Testis (tissue), 3 donors: ENCODE data around the gene MPZL2. TPM values are rescaled to one million over a fixed set of nuclear protein-coding genes. Genes with fewer than 3 reads are reported as not detected.

Experiments used
- DNase-seq: peaks from one replicate; pipeline ENCODE4 v3.0.0-alpha.2; 2019
- H3K27ac ChIP-seq, 2 donors: fragments of 200-600 bp; sonication (generic); one replicate each; pipeline ENCODE4 v1.5.1; 2019
- H3K27me3 ChIP-seq: fragments of 200-600 bp; sonication (generic); one replicate; pipeline ENCODE4 v1.5.1; 2019
- H3K36me3 ChIP-seq: fragments of 200-600 bp; sonication (generic); one replicate; pipeline ENCODE4 v1.5.1; 2017; ENCODE audit warnings: low read depth; ENCODE audit errors: missing control alignments
- H3K4me1 ChIP-seq: fragments of 200-600 bp; sonication (generic); one replicate; pipeline ENCODE4 v1.5.1; 2019
- H3K4me3 ChIP-seq, 2 donors: fragments of 200-600 bp; sonication (generic); one replicate each; pipeline ENCODE4 v1.5.1; 2017 to 2019
- H3K9me3 ChIP-seq: fragments of 200-600 bp; sonication (generic); one replicate; pipeline ENCODE4 v1.5.1; 2017
- POLR2A ChIP-seq: fragments of 450-650 bp; IDR thresholded peaks from one replicate; pipeline ENCODE4 v1.6.1; 2017; ENCODE audit warnings: antibody characterized with exemption, mild to moderate bottlenecking, moderate library complexity
- WGBS, 2 donors: methylation state at CpG; one replicate each; pipeline ENCODE4 v1.1.5; 2018; 5-methylcytosine and 5-hydroxymethylcytosine counted together
- intact Hi-C: fragments of 100-400 bp; cut with DNase I; formaldehyde crosslinking; loops from one replicate; pipeline ENCODE4 v1.15.1; 2023; ENCODE audit warnings: low total_unique reads
- polyA plus RNA-seq: library from polyadenylated mRNA; stranded (reverse); fragments of 350-450 nt; fragmentation: Illumina TruSeq; extraction: RNeasy Lipid Tissue Mini Kit (QIAGEN cat#74804); gene quantifications from one replicate; pipeline ENCODE4 v1.2.3, GENCODE V29; 2014; ENCODE audit warnings: low read depth, low replicate concordance; ENCODE audit not compliant: insufficient read depth
- total RNA-seq, 2 donors: library from RNA; depleted of rRNA; stranded (reverse); fragments of >200 nt; gene quantifications; one replicate each; pipeline ENCODE4 v1.2.3, GENCODE V29; 2016
- TF ChIP-seq, protein P1 (sequence below), 3 experiments: fragments of 450-650 bp in 2 of 3; fragments of 200-600 bp in 1 of 3; sonication (generic) in 1 of 3; IDR thresholded peaks; one replicate each; pipeline ENCODE4 v1.5.1; 2016 to 2019; ENCODE audit warnings: antibody characterized with exemption in 3 of 3, mild to moderate bottlenecking in 2 of 3, moderate library complexity in 1 of 3

MPZL2 gene
- total and polyA plus RNA-seq, 3 donors from 2014 or later: 1.7 to 4.2 (median 3.0) TPM

DNA sequence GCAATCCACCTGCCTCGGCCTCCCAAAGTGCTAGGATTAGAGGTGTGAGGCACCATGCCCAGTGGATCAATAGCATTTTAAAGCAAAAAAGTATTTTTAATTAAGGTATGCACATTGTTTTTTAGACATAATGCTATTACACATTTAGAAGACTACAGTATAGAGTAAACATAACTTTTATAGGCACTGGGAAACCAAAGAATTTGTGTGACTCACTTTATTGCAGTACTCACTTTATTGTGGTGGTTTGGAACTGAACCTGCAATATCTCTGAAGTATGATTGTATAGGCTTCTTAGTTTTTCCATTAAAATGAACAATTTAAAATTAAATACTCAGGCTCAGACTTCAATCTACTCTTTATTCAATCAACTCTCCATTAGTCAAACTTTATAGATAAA, 22.9 kb upstream of the MPZL2 start:
- H3K27ac ChIP-seq: no peak overlapping the region
- no peaks in the 10 kb centered on the region for H3K4me1 ChIP-seq
- TF ChIP-seq, protein P1, sequence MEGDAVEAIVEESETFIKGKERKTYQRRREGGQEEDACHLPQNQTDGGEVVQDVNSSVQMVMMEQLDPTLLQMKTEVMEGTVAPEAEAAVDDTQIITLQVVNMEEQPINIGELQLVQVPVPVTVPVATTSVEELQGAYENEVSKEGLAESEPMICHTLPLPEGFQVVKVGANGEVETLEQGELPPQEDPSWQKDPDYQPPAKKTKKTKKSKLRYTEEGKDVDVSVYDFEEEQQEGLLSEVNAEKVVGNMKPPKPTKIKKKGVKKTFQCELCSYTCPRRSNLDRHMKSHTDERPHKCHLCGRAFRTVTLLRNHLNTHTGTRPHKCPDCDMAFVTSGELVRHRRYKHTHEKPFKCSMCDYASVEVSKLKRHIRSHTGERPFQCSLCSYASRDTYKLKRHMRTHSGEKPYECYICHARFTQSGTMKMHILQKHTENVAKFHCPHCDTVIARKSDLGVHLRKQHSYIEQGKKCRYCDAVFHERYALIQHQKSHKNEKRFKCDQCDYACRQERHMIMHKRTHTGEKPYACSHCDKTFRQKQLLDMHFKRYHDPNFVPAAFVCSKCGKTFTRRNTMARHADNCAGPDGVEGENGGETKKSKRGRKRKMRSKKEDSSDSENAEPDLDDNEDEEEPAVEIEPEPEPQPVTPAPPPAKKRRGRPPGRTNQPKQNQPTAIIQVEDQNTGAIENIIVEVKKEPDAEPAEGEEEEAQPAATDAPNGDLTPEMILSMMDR (IDR thresholded peaks at IDR 0.05): no peak
- no peak for TF ChIP-seq POLR2A
- H3K27me3 ChIP-seq: no peaks in the 10 kb centered on the region
- no peak overlapping the region for H3K4me3 ChIP-seq
- no peak for DNase-seq
- H3K36me3 ChIP-seq: no peaks in the 10 kb centered on the region
- no peaks in the 10 kb centered on the region for H3K9me3 ChIP-seq
- intact Hi-C loops: no loop called here
- 47 to 95% methylated on average over 1 of the region's 1 CpG for WGBS, 2 donors

DNA sequence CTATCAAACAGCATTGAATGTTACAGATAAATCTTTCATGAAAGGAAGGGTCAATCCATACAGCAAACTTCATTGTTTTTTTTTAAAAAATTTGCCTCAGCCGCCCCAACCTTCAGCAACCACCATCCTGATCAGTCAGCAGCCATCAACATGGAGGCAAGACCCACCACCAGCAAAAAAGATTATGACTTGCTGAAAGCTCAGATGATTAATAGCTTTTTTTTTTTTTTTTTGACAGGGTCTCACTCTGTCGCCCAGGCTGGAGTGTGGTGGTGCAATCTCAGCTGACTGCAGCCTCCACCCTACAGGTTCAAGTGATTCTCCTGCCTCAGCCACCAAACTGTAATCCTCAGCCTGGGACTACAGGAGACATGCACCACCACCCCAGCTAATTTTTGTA, 22.4 kb upstream of the MPZL2 start:
- Histone ChIP-seq H3K27me3 (no peaks in the 10 kb centered on the region), H3K36me3 (no peaks in the 10 kb centered on the region), H3K9me3 (no peaks in the 10 kb centered on the region), H3K4me1 (no peaks in the 10 kb centered on the region), H3K4me3 (no peak overlapping the region), H3K27ac (no peak overlapping the region)
- intact Hi-C loops: no loop called here
- 80 to 86% methylated on average over 2 of the region's 2 CpGs for WGBS, 2 donors
- no peak for DNase-seq
- no peak for TF ChIP-seq POLR2A
- TF ChIP-seq, protein P1 (IDR thresholded peaks at IDR 0.05): no peak

DNA sequence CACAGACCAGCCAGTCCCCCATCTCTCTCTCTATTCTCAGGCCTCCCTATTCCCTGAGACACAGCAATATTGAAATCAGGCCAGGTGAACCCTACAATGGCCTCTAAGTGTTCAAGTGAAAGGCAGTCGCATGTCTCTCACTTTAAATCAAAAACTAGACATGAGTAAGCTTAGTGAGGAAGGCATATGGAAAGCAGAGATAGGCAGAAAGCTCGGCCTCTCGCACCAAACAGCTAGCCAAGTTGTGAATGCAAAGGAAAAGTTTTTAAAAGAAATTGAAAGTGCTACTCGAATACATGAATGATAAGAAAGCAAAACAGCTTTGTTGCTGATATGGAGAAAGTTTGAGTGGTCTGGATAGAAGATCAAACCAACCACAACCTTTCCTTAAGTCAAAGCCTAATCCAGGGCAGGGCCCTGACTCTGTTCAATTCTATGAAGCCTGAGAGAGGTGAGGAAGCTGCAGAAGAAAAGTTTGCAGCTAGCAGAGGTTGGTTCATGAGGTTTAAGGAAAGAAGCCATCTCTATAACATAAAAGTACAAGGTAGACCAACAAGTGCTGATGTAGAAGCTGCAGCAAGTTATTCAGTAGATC, 19.8 kb upstream of the MPZL2 start:
- Histone ChIP-seq H3K27ac (no peak overlapping the region), H3K4me3 (no peak overlapping the region), H3K4me1 (no peaks in the 10 kb centered on the region), H3K9me3 (no peaks in the 10 kb centered on the region), H3K36me3 (no peaks in the 10 kb centered on the region), H3K27me3 (no peaks in the 10 kb centered on the region)
- no peak for DNase-seq
- 67 to 73% methylated on average over 4 of the region's 4 CpGs for WGBS, 2 donors
- intact Hi-C loops: no loop called here
- TF ChIP-seq, protein P1 (IDR thresholded peaks at IDR 0.05): no peak
- no peak for TF ChIP-seq POLR2A

DNA sequence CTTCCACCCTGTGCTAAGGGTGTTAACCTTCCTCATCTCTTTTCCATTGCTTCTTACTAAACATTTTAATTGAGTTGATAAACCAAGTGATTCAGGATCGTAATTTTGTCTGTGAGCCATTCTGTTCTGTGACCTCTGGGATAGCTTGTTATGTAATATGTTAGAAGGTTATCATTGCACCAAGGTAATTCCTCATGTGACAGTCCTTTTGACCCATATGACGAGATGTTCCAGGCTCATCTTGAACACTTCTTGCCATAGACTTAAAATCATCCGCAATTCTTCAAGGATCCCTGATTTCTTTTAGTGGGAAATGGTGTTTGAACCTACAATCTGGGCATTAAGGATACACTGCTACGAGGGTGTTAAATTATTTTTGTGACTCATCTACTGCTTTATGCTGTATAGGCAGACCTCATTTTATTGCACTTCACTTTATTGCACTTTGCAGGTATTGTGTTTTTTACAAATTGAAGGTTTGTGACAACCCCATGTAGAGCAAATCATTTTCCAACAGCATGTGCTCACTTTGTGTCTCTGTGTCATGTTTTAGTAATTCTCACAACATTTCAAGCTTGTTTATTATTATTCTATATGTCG, 19.0 kb upstream of the MPZL2 start:
- intact Hi-C loops: no loop called here
- Histone ChIP-seq H3K4me3 (no peak overlapping the region), H3K4me1 (no peaks in the 10 kb centered on the region), H3K9me3 (no peaks in the 10 kb centered on the region), H3K27me3 (no peaks in the 10 kb centered on the region), H3K36me3 (no peaks in the 10 kb centered on the region), H3K27ac (no peak overlapping the region)
- DNase-seq: no peak
- no peak for TF ChIP-seq POLR2A
- TF ChIP-seq, protein P1 (IDR thresholded peaks at IDR 0.05): no peak
- WGBS, 2 donors: 77 to 81% methylated on average over 5 of the region's 5 CpGs

DNA sequence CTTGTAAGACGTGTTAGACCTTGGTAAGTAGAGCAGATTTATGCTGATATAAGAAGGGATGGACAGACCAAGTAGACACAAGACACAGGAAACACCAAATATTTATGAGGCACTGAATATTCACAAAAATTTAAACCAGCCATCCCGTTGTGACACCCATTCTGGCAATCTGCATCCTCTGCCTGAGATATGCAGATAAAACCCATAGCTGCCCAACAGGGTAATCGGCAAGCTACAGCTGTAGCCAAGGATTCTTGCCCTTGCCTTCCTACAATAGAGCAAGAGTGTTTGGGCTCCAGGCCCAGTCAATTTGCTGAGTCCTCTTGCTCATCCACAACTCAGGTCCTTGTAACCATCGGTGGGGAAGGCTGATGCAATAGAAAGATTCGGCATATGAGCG, 18.5 kb upstream of the MPZL2 start:
- no peaks in the 10 kb centered on the region for H3K36me3 ChIP-seq
- intact Hi-C loops: no loop called here
- H3K9me3 ChIP-seq: no peaks in the 10 kb centered on the region
- H3K27ac ChIP-seq: no peak overlapping the region
- no peaks in the 10 kb centered on the region for H3K27me3 ChIP-seq
- no peak for DNase-seq
- H3K4me3 ChIP-seq: no peak overlapping the region
- no peaks in the 10 kb centered on the region for H3K4me1 ChIP-seq
- no peak for TF ChIP-seq POLR2A
- TF ChIP-seq, protein P1 (IDR thresholded peaks at IDR 0.05): no peak
- 71 to 75% methylated on average over 6 of the region's 6 CpGs for WGBS, 2 donors
